Loucy (cell line): ENCODE results near the gene ZBTB32.
"Not testable (repeated sequence)": the region's sequence is repeated elsewhere in the genome, so short reads cannot be mapped to it uniquely, and the experiment has no call there.

ENCODE experiments used
- H2AFZ ChIP-seq: fragments of 200-600 bp; sonication (generic); 2 replicates; pipeline ENCODE4 v1.6.0; 2016; ENCODE audit warnings: antibody characterized with exemption, mild to moderate bottlenecking, low read length, moderate library complexity
- H3F3A ChIP-seq: fragments of 200-600 bp; 2 replicates; pipeline ENCODE4 v1.6.0; 2016; ENCODE audit warnings: antibody characterized with exemption, low read depth, mild to moderate bottlenecking
- H3K27me3 ChIP-seq: fragments of 200-600 bp; sonication (generic); 2 replicates; pipeline ENCODE4 v1.6.1; 2014; ENCODE audit warnings: low read length, mild to moderate bottlenecking; ENCODE audit not compliant: insufficient read depth, poor library complexity, severe bottlenecking
- H3K36me3 ChIP-seq: fragments of 200-600 bp; sonication (generic); 2 replicates; pipeline ENCODE4 v1.6.1; 2016; ENCODE audit warnings: low read length; ENCODE audit not compliant: insufficient read depth
- H3K4me1 ChIP-seq: fragments of 200-600 bp; sonication (generic); 2 replicates; pipeline ENCODE4 v1.5.1; 2014; ENCODE audit warnings: low read length, mild to moderate bottlenecking; ENCODE audit not compliant: insufficient read depth, poor library complexity, severe bottlenecking
- H3K4me2 ChIP-seq: fragments of 200-600 bp; sonication (generic); 2 replicates; pipeline ENCODE4 v1.6.0; 2014; ENCODE audit warnings: antibody characterized with exemption, low read length, low read depth, mild to moderate bottlenecking; ENCODE audit not compliant: poor library complexity, severe bottlenecking
- H3K4me3 ChIP-seq: fragments of 200-600 bp; sonication (generic); 2 replicates; pipeline ENCODE4 v1.5.1; 2014; ENCODE audit warnings: low read length, mild to moderate bottlenecking, mixed read lengths; ENCODE audit not compliant: poor library complexity, severe bottlenecking
- H3K79me2 ChIP-seq: fragments of 200-600 bp; sonication (generic); 2 replicates; pipeline ENCODE4 v1.6.1; 2014; ENCODE audit warnings: low read length; ENCODE audit not compliant: insufficient read depth
- H3K9ac ChIP-seq: fragments of 200-600 bp; sonication (generic); 2 replicates; pipeline ENCODE4 v1.6.0; 2014; ENCODE audit warnings: mild to moderate bottlenecking, low read depth, low read length, moderate library complexity; ENCODE audit not compliant: poor library complexity, severe bottlenecking
- H3K9me2 ChIP-seq: fragments of 200-600 bp; sonication (generic); replicated peaks from 2 replicates; pipeline ENCODE4 v1.6.1; 2016; ENCODE audit warnings: low read depth, low read length, mixed read lengths
- H3K9me3 ChIP-seq: fragments of 200-600 bp; sonication (generic); 2 replicates; pipeline ENCODE4 v1.6.1; 2014; ENCODE audit warnings: mild to moderate bottlenecking, antibody characterized with exemption, low read length, low read depth; ENCODE audit not compliant: insufficient read depth
- H4K20me1 ChIP-seq: fragments of 200-600 bp; sonication (generic); 2 replicates; pipeline ENCODE4 v1.6.0; 2014; ENCODE audit warnings: antibody characterized with exemption, low read length, mild to moderate bottlenecking; ENCODE audit not compliant: insufficient read depth, poor library complexity, severe bottlenecking
- EZH2phosphoT487 ChIP-seq: fragments of 200-600 bp; IDR thresholded peaks from 2 replicates; pipeline ENCODE4 v1.6.1; 2018; ENCODE audit warnings: antibody characterized with exemption, mild to moderate bottlenecking, moderate library complexity, borderline replicate concordance
- TF ChIP-seq, protein P1 (sequence below): fragments of 200-600 bp; sonication (generic); conservative IDR thresholded peaks from 2 replicates; pipeline ENCODE4 v1.5.1; 2014; ENCODE audit warnings: mild to moderate bottlenecking, antibody characterized with exemption, low read length

The ZBTB32 gene, protein sequence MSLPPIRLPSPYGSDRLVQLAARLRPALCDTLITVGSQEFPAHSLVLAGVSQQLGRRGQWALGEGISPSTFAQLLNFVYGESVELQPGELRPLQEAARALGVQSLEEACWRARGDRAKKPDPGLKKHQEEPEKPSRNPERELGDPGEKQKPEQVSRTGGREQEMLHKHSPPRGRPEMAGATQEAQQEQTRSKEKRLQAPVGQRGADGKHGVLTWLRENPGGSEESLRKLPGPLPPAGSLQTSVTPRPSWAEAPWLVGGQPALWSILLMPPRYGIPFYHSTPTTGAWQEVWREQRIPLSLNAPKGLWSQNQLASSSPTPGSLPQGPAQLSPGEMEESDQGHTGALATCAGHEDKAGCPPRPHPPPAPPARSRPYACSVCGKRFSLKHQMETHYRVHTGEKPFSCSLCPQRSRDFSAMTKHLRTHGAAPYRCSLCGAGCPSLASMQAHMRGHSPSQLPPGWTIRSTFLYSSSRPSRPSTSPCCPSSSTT

DNA sequence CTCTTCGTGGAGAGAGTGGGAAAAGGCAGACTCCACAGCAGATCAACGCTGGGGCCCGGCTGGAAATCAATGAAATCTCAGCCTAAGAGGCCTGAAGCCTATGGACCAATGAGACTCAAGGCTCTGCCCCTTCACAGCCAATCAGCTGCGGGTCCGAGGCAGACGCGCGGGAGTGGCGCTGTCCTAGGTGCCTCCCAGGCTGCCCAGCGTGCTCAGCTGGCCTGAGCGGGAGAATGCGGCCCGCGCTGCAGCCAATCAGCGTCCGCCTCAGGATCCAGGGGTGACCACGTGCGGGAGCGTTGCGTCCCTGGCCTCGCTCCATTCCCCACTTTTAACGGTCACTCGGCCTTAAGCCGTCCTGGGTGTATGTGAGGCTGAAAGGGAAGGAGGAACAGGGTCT, at the start of gene ZBTB32:
Gene ZBTB32, plus strand, starts transcription at position 341 of the 400 bp plus-strand sequence. CDS start 10,069 bp downstream, outside the sequence.
- Histone ChIP-seq H3F3A (no peaks in the 10 kb centered on the region), H2AFZ (no peak within 1 kb of the TSS), H3K4me1 (peaks cover 6% of the 10 kb centered on the region), H3K36me3 (no peaks in the 10 kb centered on the region), H3K79me2 (no peaks in the 10 kb centered on the region), H3K27me3 (no peaks in the 10 kb centered on the region), H3K4me3 (no peak within 1 kb of the TSS), H3K4me2 (no peak within 1 kb of the TSS), H3K9me2 (no peaks in the 10 kb centered on the region), H4K20me1 (no peaks in the 10 kb centered on the region), H3K9me3 (no peaks in the 10 kb centered on the region), H3K9ac (no peak within 1 kb of the TSS)
- TF ChIP-seq EZH2phosphoT487, result no peak
- TF ChIP-seq, protein P1, sequence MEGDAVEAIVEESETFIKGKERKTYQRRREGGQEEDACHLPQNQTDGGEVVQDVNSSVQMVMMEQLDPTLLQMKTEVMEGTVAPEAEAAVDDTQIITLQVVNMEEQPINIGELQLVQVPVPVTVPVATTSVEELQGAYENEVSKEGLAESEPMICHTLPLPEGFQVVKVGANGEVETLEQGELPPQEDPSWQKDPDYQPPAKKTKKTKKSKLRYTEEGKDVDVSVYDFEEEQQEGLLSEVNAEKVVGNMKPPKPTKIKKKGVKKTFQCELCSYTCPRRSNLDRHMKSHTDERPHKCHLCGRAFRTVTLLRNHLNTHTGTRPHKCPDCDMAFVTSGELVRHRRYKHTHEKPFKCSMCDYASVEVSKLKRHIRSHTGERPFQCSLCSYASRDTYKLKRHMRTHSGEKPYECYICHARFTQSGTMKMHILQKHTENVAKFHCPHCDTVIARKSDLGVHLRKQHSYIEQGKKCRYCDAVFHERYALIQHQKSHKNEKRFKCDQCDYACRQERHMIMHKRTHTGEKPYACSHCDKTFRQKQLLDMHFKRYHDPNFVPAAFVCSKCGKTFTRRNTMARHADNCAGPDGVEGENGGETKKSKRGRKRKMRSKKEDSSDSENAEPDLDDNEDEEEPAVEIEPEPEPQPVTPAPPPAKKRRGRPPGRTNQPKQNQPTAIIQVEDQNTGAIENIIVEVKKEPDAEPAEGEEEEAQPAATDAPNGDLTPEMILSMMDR, result no peak

DNA sequence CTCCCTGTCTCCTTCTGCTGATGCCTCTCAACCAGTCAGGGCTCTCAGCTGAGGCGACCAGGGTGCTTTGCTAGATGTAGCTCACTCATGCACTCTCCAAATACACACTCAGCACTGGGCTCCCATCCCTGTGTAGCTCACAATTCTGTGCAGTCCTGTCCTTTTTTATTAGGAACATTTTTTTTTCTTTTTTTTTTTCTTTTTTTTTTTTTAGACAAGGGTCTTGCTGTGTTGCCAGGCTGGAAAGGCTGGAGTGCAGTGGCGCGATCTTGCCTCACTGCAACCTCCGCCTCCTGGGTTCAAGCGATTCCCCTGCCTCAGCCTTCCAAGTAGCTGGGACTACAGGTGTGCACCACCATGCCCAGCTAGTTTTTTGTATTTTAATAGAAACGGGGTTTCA, 49.5 kb upstream of the ZBTB32 start:
- H3K9me2 ChIP-seq, H3K27me3 ChIP-seq, H4K20me1 ChIP-seq, H3F3A ChIP-seq, H2AFZ ChIP-seq, H3K4me2 ChIP-seq, H3K4me3 ChIP-seq, H3K9ac ChIP-seq, H3K9me3 ChIP-seq: not testable (repeated sequence)
- peaks cover 37% of the 10 kb centered on the region; the same call in 1 of the 2 replicates for H3K36me3 ChIP-seq
- H3K4me1 ChIP-seq, result peaks cover 13% of the 10 kb centered on the region
- peaks cover 19% of the 10 kb centered on the region; the same call in 1 of the 2 replicates for H3K79me2 ChIP-seq

DNA sequence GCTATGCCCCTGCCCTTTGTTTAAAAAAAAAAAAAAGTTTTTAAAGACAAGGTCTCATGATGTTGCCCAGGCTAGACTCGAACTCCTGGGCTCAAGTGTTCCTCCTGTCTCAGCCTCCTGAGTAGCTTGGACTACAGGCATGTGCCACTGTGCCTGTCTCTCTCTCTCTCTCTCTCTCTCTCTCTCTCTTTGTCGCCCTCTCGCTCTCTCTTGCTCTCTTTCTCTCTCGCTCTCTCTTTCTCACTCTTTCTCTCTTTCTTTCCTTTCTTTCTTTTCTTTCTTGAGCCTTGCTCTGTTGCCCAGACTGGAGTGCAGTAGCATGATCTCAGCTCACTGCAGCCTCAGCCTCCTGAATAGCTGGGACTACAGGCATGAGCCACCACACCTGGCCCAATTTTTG, 48.8 kb upstream of the ZBTB32 start:
- H3K79me2 ChIP-seq, result peaks cover 11% of the 10 kb centered on the region; the same call in 1 of the 2 replicates
- H4K20me1 ChIP-seq, result no peaks in the 10 kb centered on the region
- peaks cover 37% of the 10 kb centered on the region; the same call in 1 of the 2 replicates for H3K36me3 ChIP-seq

More for the DNA sequence above, 48.8 kb upstream of the ZBTB32 start:
- Histone ChIP-seq H3K9me2 (no peaks in the 10 kb centered on the region), H3K9ac (no peak overlapping the region), H3K4me2 (no peak overlapping the region), H3F3A (no peaks in the 10 kb centered on the region), H3K4me3 (no peak overlapping the region), H3K4me1 (peaks cover 5% of the 10 kb centered on the region), H2AFZ (no peak overlapping the region), H3K9me3 (no peaks in the 10 kb centered on the region), H3K27me3 (no peaks in the 10 kb centered on the region)
- TF ChIP-seq EZH2phosphoT487, result no peak
- TF ChIP-seq, protein P1, result no peak
